CD4-positive, alpha-beta T cell treated with Interleukin-12 subunit alpha and Interleukin-12 subunit beta, for 1 hour (primary cell): ENCODE data around the gene FGD3.

Source experiments
- DNase-seq: peaks from one replicate; pipeline ENCODE4 v3.0.0-alpha.2; 2020

FGD3 gene

DNA sequence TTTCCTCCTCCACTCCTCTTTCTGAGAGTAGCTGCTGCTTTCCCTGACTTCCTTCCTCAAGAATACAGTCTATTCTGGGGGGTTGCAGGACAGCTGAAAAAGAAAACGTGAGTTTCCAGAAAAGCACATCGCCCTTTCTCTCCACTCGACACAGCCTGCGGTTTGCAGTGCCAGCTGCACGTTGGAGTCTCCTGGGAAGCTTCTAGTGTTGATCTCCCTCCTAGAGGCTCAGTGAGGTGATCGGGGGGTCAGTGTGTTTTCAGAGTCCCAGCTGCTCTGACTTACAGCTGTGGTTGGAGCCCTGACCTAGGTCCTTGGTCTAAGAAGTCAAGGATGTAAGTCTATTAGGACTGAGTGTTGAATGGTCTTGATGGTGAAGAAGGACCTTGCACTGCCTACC, 86.2 kb downstream of the FGD3 start:
- no peak for DNase-seq

GRCh38 chr9:93035106-93035660, 87.9 kb downstream of the FGD3 start:
- no peak for DNase-seq

DNA sequence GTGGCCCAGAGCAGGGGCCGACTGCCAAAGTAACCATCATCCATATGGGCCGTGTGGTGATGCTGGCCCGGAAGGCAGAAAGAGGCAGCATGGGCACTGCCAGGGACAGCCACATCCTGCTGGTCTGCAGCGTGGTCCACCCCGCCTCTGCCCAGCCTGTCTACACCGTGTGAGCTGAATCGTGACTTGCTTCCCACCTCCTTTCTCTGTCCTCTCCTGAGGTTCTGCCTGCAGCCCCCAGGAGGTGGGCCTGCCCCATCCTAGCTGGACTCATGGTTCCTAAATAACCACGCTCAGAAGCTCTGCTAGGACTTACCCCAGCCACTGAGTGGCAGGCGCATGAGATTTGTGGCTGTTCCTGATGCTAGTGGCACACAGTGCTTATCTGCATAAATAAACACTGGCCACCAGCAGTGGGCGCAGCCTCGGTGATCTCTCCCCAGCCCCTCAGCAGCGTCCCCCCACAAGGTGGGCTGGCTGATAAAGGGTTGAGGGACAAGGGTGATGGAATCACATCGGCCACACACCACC, 88.6 kb downstream of the FGD3 start:
- DNase-seq: no peak

- no peak for DNase-seq
Measured at GRCh38 chr9:93036887-93037475, 89.7 kb downstream of the FGD3 start.

- DNase-seq: no peak
Measured at GRCh38 chr9:93037476-93037971, 90.2 kb downstream of the FGD3 start.

GRCh38 chr9:93038918-93039317, 91.6 kb downstream of the FGD3 start:
- DNase-seq: no peak

DNA sequence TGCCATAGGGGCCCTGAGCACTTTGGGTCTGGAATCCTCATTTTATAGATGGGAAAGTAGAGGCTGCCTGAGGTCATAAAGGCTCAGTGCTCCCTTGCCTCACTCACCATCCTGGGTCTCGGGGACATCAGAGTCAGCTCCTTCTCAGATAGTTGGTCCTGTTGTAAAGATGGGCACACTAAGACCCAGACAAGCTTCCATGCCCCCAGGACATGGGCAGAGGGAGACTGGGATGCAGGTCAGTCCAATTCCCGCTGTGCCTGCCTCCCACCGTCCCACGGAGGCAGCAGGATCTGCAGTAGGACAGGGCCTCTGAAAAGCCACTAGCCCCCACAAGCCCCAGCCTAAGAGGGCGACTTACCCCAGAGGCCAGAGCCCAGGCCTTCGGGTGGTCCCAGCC, 92.1 kb downstream of the FGD3 start:
- DNase-seq: no peak

DNA sequence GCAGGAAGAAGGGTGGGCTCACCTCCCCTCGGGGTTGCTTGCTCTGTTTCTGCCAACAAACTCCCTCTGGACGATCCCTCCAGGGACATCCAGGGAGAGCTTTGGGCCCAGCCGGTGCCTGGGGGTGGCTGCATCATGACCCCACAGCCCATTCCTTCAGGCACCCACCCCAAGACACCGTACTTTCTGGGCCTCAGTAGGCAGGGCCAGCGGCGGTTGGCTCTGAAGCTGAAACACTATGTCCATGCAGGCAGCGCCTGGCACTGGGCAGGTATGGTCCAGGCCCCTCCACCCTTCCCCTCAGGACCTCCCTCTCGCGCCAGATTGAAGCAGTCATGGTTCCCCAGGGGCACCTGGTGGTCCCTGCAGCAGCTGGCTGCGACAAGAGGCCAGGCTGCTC, 92.7 kb downstream of the FGD3 start:
- DNase-seq: no peak

GRCh38 chr9:93040409-93040808, 93.1 kb downstream of the FGD3 start:
- DNase-seq: no peak

DNA sequence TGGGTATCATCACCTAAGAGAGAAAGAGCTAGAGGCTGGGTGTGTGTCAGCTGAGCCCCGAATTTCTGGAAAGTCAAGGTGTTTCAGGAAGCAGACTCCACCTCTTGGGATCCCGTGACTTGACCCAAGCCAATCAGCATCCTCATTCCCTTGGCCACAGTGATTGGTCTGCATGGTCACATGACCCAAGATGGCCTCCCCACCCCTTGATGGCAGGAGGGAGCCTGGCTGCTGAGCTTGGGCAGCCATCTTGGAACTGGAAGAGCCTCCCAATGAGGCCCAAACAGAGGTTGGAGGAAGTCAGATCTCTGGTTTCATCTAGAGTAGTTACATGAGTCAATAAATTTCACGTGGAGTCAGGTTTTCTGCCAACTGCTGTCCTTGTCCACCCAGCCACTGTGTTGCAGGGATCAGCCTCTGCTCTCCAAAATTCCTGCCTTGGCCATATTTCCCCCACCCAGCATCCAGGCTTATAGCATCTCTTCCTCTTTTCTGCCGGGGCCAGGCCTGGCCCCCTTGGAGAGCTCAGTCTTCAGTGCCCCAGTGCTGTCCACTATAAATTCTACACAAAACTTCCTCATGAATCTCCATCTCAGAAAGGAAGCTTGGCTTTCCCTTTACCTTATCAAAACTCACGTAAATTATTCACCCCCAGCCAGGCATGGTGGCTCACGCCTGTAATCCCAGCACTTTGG, 93.9 kb downstream of the FGD3 start:
- DNase-seq: no peak

GRCh38 chr9:93043122-93043521, 95.8 kb downstream of the FGD3 start:
- no peak for DNase-seq

DNA sequence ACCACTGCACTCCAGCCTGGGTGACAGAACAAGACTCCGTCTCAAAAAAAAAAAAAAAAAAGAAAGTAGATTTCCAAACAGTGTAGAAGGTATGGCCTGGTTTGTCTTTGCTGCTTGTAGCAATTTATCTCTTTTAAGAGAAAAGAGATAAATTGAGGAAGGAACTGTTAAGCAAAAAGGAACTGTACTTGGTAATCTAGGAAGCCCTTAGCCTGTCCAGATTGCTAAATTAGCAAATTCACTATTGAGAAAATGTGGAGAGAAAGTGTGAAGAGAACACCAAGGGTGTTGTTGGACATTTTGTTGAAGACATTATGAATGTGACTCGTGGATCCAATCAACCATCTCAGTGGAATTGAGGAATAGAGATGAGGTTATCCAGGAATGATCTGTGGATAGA, 98.2 kb downstream of the FGD3 start:
- no peak for DNase-seq

- no peak for DNase-seq
Measured at GRCh38 chr9:93048566-93049448, 101.5 kb downstream of the FGD3 start.

GRCh38 chr9:93049491-93049890, 102.2 kb downstream of the FGD3 start:
- no peak for DNase-seq

- DNase-seq: no peak
Measured at GRCh38 chr9:93050231-93050630, 102.9 kb downstream of the FGD3 start.

DNA sequence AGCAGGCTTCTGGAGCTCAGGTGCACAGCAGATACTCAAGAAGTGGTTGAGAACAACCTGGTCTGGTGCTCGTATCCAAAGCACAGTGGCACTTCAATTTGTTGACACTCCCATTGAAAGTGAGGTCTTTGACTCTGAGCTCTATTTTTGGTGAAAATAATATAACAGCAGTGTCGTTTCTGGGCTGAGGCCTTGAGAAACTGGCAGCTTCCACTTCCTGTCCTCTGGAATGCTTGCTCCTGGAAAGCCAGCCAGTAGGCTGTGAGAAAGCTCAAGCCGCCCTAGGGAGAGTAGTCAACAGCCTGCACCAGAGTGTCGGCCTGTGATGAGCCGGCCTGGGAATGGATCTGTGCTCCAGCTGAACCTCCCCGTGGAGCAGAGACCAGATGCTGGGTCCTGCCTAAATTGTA, 104.4 kb downstream of the FGD3 start:
- DNase-seq: no peak

GRCh38 chr9:93052791-93053540, 105.6 kb downstream of the FGD3 start:
- no peak for DNase-seq

DNA sequence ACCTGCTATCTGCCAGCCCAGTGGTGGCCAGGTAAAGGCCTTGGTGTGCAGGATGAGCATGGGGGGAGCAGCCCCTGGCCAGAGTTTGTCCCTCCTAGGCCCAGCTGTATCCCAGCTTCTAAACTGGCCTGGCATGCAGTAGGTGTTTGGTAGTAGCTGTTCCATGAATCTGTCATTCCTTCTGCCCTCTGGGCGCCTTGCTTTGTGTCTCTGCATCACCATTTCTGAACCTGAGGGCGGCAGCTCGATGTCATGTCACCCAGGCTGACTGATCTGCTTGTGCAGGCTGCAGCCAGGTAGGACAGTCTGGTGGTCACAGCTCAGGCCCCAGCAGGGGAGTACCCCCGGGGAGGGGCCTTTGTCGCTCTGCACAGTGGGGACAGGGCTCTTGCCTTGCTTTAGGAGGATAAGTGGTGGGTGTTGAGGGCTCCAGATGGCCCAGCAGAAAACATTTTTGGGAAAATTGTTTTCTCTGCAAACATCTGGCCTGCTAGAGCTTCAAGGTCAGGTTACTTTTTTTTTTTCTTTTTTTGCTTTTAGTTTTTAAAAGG, 106.5 kb downstream of the FGD3 start:
- DNase-seq: no peak

GRCh38 chr9:93054758-93055704, 107.7 kb downstream of the FGD3 start:
- DNase-seq: no peak

DNA sequence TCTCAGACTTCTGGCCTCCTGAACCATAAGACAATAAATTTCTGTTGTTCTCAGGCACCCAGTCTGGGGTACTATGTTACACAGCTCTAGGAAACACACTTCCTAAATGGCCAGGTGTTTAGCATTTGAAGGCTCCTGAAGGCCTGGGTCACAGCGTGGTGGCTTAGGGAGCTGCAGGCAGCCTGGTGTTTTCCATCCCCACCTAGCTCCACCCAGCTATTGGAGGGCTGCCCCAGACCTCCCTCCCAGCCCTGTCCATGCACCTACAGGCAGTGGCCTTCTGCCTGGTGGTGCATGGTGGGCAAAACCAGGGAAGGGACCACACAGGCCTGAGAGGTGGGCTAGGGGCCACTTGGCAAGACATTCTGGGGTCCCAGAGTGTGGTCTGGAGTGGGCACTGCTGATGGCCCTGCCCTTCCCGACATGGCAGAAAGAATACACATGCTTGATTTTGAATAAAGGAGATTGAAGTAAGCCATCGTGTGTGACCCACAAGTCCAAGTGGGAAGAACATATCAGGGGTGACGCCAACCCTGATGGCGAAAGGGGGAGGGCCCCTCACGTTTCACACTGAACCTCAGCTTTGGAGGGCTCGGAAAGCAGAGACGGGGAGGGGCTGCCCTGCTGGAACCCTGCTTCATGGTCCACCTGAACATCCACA, 109.8 kb downstream of the FGD3 start:
- DNase-seq: no peak
